ENCODE results near the gene PITPNM1.

DNA sequence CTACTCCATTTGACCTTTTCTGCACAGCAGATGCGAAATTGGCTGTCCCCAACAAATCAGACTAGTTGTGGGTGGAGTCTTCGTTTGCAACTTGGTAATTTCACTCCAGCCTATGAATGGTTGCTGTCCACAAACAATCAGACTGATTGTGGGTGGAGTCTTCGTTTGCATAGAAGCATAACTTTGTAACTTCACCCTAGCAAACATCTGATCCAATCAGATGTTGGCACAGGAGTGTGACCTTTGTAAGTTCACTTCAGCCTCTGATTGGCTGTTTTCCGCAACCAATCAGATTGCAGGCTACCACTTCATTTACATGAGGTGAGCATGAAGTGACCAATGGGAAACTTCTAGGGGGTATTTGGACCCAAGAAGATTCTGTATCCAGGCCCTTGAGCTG lies 34.4 kb upstream of the PITPNM1 start:
- TF ChIP-seq, protein P1, sequence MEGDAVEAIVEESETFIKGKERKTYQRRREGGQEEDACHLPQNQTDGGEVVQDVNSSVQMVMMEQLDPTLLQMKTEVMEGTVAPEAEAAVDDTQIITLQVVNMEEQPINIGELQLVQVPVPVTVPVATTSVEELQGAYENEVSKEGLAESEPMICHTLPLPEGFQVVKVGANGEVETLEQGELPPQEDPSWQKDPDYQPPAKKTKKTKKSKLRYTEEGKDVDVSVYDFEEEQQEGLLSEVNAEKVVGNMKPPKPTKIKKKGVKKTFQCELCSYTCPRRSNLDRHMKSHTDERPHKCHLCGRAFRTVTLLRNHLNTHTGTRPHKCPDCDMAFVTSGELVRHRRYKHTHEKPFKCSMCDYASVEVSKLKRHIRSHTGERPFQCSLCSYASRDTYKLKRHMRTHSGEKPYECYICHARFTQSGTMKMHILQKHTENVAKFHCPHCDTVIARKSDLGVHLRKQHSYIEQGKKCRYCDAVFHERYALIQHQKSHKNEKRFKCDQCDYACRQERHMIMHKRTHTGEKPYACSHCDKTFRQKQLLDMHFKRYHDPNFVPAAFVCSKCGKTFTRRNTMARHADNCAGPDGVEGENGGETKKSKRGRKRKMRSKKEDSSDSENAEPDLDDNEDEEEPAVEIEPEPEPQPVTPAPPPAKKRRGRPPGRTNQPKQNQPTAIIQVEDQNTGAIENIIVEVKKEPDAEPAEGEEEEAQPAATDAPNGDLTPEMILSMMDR (IDR thresholded peaks at IDR 0.05), result no peak
- no peak for TF ChIP-seq POLR2A (IDR thresholded peaks at IDR 0.05)
